A549 (cell line): ENCODE results near the gene CABP7.

Experiments
- CTCF ChIP-seq: fragments of >200 bp; sonication (Bioruptor Twin); formaldehyde crosslinking; IDR thresholded peaks from 3 replicates; pipeline ENCODE4 v1.5.1; 2016
- JUN ChIP-seq, 2 experiments: fragments of >200 bp; sonication (Bioruptor Twin); formaldehyde crosslinking; IDR thresholded peaks; 2 replicates in 1 of 2; 3 replicates in 1 of 2; pipeline ENCODE4 v1.6.1; 2016 to 2017
- KDM5A ChIP-seq: fragments of 200-600 bp; sonication (generic); IDR thresholded peaks from 2 replicates; pipeline ENCODE4 v1.6.1; 2016; ENCODE audit warnings: antibody characterized with exemption, mild to moderate bottlenecking
- POLR2A ChIP-seq: IDR thresholded peaks from 2 replicates; pipeline ENCODE4 v1.6.1; 2012; ENCODE audit warnings: mild to moderate bottlenecking, low read length
- POLR2AphosphoS2 ChIP-seq: conservative IDR thresholded peaks from 2 replicates; pipeline ENCODE4 v1.6.1; 2012; ENCODE audit warnings: low read length, improper control_type of control experiment, inconsistent platforms
- RAD21 ChIP-seq, 2 experiments: fragments of >200 bp in 1 of 2; sonication (Bioruptor Twin) in 1 of 2; formaldehyde crosslinking in 1 of 2; IDR thresholded peaks in 1 of 2; conservative IDR thresholded peaks in 1 of 2; 2 replicates in 1 of 2; 3 replicates in 1 of 2; pipeline ENCODE4 v1.6.1; 2012 to 2018; ENCODE audit warnings: inconsistent platforms in 1 of 2
- ZFP36 ChIP-seq: fragments of 450-650 bp; IDR thresholded peaks from 2 replicates; pipeline ENCODE4 v1.6.1; 2014; ENCODE audit warnings: borderline replicate concordance; ENCODE audit not compliant: partially characterized antibody
- TF ChIP-seq, protein P1 (sequence below): fragments of >200 bp; sonication (Bioruptor Twin); formaldehyde crosslinking; IDR thresholded peaks from 3 replicates; pipeline ENCODE4 v1.6.1; 2016

GRCh38 chr22:29742326-29742725 lies 22.5 kb downstream of the CABP7 start:
- TF ChIP-seq KDM5A (no peak), ZFP36 (no peak), CTCF (no peak), RAD21 (conservative IDR thresholded peaks at IDR 0.05 in 1 of 2, IDR thresholded peaks at IDR 0.05 in 1 of 2) (no peak), POLR2A (no peak), JUN (IDR thresholded peaks at IDR 0.05) (no peak), POLR2AphosphoS2 (no peak)
- TF ChIP-seq, protein P1, sequence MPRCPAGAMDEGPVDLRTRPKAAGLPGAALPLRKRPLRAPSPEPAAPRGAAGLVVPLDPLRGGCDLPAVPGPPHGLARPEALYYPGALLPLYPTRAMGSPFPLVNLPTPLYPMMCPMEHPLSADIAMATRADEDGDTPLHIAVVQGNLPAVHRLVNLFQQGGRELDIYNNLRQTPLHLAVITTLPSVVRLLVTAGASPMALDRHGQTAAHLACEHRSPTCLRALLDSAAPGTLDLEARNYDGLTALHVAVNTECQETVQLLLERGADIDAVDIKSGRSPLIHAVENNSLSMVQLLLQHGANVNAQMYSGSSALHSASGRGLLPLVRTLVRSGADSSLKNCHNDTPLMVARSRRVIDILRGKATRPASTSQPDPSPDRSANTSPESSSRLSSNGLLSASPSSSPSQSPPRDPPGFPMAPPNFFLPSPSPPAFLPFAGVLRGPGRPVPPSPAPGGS = no peak
